ENCODE measurements around the gene WIPF1.

- TF ChIP-seq CTCF (IDR thresholded peaks at IDR 0.05) (no peak), USF1 (CRISPR knock-in tag; IDR thresholded peaks at IDR 0.05) (no peak), ZBTB21 (CRISPR knock-in tag; IDR thresholded peaks at IDR 0.05; ENCODE audit: borderline replicate concordance) (no peak), GABPB1 (CRISPR knock-in tag; IDR thresholded peaks at IDR 0.05) (no peak), HMGXB4 (CRISPR knock-in tag; IDR thresholded peaks at IDR 0.05) (no peak), FOXJ3 (CRISPR knock-in tag; IDR thresholded peaks at IDR 0.05; ENCODE audit: borderline replicate concordance) (no peak), ESRRA (CRISPR knock-in tag; IDR thresholded peaks at IDR 0.05; ENCODE audit: borderline replicate concordance) (no peak), ZNF263 (CRISPR knock-in tag; IDR thresholded peaks at IDR 0.05; ENCODE audit: low read depth) (no peak), ETV6 (CRISPR knock-in tag; IDR thresholded peaks at IDR 0.05) (no peak), ZNF121 (CRISPR knock-in tag; IDR thresholded peaks at IDR 0.05) (no peak), NR3C1 (CRISPR knock-in tag; conservative IDR thresholded peaks at IDR 0.05; ENCODE audit: low read depth) (no peak), FOXP4 (CRISPR knock-in tag; IDR thresholded peaks at IDR 0.05) (no peak), E2F1 (CRISPR knock-in tag; IDR thresholded peaks at IDR 0.05) (no peak), ATF2 (CRISPR knock-in tag; IDR thresholded peaks at IDR 0.05; ENCODE audit: borderline replicate concordance, low read depth) (no peak)
Measured at GRCh38 chr2:174627216-174627615, 29.6 kb upstream of the WIPF1 start.

Measured in WTC11 (cell line).